ENCODE data around the gene SPIN2B.
"Not testable (repeated sequence)": the region's sequence is repeated elsewhere in the genome, so short reads cannot be mapped to it uniquely, and the experiment has no call there.

The SPIN2B gene

DNA sequence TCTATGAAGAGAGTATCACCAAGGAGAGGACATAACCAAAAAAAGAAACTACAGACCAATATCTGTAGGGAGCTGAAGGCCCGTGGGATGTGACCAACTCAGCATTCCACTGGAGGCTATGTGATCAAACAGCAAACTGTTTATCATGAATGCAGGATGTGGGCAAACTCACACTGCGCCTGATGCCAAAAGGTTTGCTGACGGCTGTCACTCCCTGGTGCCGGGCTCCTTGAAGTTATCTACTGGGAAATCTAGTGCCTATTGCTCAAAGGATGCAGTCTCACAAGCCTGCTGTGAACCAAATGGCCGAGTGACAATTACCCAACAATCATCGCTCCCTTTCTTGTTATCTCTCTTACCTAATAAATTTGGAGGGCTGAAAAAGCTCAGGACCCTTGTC is 18.4 kb downstream of the SPIN2B start:
- intact Hi-C loops (cut with DNase I); DNase-seq: not testable (repeated sequence)

DNA sequence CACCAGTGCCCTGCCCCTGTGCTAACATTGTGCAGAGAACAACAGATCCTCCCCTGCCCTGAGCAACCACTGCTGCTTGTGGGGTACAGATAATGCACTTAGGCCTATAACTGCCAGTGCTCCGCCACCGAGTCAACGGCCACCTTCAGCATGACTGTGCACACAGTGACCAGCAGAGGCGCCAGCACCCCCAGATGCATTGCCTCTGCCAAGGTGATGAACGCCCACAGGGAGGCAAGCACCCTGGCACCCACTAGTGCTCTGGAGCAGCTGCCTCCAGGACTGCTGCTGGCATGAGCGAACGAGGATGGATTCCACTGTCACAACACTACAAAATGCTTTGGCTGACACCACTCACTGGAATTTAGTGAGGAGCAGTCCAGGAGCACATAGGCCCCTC is 38.2 kb downstream of the SPIN2B start:
- intact Hi-C loops (cut with DNase I): no loop called here
- no peak for DNase-seq

GRCh38 chrX:57074458-57074857 is 46.9 kb downstream of the SPIN2B start:
- intact Hi-C loops (cut with DNase I): no loop called here
- no peak for DNase-seq

DNA sequence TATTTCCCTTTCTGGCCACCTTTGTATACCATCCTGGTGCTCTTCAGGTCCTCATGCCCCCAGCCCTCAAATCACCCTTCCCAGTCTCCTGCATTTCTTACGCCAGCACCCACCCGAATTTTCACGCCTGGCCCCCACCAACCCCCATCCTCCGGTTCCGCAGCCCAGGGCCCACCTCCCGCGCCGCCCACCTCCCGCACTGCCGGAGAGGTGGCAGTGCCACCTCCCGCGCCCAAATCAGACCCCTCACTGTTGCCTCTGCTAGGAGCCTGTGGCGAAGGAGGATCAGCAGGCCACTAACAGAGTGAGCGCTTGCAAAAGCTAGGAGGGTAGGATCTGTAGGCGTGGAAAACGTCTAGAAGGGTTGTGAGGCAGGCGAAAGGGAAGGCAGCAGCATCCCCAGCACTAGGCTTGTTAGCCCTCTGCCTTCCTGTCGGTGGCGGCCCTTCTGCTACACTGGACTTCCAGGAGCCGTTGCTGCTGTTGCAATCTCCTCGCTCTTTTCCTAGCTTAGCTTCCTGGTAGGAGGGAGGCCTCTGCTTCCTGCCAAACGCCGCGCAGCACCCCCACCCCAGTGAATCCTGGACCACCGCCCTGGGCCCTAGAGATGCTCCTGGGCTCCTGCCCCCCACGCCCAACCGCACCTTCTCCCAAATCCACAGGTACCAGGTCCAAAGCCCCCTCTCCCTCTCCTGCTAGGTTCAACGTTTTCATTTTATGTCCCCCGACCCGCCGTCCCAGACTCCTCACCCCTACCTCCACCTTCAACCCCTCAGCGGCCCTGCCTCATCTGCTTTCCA is 51.0 kb downstream of the SPIN2B start:
- intact Hi-C loops (cut with DNase I): no loop called here
- DNase-seq: no peak

Data from head of caudate nucleus (tissue), 42 donors.